GM18526 (cell line): ENCODE data around the gene PLA2G6.

ENCODE experiments used
- POLR2A ChIP-seq: IDR thresholded peaks from 3 replicates; pipeline ENCODE4 v1.6.1; 2011; ENCODE audit not compliant: insufficient read length; ENCODE audit errors: extremely low read depth

PLA2G6 gene

GRCh38 chr22:38097557-38098409, 83.8 kb downstream of the PLA2G6 start:
- no peak for TF ChIP-seq POLR2A

DNA sequence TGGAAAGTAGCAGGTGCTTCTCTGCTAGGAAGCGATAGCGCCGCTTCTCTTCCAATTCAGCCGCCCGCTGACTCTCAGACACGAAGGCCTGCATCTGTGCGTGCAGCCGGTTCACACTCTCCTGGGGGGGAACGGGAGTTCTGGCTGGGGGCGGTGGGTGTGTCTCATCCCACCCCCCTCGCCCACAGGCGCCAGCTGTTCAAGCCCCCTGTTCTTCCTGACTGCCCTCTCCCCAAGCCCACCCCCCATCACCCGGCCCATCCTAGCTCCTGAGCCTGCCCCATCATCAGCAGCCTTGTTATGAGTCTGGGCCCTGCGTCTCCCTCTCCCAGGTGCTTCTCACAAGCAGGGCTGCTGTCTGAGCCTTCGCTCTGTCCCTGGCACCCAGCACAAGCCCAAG, 84.6 kb downstream of the PLA2G6 start:
- TF ChIP-seq POLR2A, result no peak

GRCh38 chr22:38089474-38089851, 92.2 kb downstream of the PLA2G6 start:
- no peak for TF ChIP-seq POLR2A

- no peak for TF ChIP-seq POLR2A
Measured at GRCh38 chr22:38088629-38089473, 92.8 kb downstream of the PLA2G6 start.

DNA sequence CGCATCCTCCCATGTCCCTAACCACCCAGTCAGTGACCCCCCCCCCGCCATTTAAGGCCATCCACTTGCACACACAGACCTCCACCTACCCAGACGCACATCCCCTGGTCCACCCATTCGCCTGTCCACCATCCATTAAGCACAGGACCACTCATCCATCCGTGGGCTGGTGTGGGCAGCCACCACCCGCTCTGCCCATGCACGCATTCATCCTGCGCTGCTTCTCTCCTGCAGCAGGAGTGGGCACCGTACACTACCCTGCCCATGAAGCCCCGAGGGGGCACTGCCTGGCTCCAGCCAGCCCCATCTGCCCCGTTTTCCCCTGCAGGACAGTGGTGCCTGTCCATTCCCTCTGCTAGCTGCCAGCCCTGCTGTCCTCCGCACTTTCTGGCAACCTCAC, 93.8 kb downstream of the PLA2G6 start:
- TF ChIP-seq POLR2A, result no peak

- no peak for TF ChIP-seq POLR2A
Measured at GRCh38 chr22:38086942-38087341, 94.7 kb downstream of the PLA2G6 start.

GRCh38 chr22:38086001-38086845, 95.4 kb downstream of the PLA2G6 start:
- TF ChIP-seq POLR2A, result no peak

DNA sequence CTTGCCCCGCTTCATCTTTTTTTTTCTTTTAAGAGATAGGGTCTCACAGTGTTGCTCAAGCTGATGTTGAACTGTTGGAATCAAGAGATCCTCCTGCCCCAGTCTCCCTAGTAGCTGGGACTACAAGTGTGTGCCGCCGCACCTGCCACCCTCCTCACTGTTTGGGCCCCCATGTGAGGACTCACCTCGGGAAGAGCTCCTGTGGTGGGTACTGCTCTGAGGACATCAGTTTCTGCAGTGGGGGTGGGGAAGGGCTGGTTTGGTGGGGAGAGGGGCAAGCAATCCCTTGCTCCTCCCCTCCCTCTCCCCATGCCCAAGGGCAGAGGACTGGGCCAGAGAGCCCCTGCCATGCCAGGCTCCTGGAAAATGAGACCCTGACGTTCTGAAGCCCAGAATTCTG, 96.1 kb downstream of the PLA2G6 start:
- no peak for TF ChIP-seq POLR2A

DNA sequence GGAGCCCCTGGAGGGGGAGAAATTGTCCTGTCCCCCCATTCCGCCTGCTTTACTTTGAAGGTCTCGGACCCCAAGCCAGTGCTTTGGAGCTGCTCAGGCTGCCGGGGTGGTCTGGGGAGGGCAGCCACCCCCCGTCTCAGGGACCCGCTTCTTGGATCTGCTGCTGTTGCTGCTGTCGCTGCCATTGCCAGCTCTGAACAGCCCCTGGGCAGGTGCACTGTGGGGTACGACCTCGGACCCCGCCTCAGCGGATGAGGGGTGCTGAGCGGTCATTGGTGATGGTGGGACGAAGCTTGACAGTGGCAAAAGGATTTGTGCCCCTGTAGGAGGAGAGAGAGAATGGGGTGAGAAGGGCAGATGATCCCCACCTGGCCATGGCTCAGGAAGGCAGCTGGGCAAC, 96.6 kb downstream of the PLA2G6 start:
- TF ChIP-seq POLR2A, result no peak

DNA sequence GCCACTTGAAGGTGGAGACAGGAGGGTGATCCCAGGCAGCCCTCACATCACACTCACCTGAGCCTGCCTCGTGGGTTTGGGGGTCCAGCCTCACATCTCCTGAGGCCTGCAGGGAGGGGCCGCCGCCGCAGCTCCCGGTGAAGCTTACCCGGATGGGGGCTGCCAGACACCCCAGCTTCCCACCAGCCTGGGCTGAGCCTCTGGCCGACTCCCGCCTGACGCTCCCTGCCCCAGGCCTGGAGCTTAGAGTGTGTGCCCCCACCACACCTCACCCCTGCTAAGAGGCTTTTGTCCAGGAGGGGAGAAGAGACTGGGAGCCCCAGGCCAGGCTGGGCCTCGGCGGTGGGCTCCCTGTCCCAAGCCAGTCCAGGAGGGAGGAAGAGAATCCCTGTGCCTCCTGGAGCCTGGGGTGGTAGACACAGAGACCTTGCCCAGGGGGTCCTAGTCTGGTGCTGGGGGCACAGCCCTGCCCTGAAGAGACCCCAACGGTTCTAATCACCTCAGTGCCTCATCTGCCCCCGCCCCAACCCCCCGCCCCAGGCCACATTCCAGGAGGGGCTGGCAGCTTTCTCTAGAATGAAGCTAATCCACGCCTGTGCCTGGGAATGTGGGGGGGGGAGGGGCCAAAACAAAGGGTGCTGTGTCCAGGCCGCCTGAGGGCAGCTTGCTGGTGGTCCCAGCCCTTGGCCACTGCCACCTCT, 97.5 kb downstream of the PLA2G6 start, which contains the start of gene SLC16A8:
Gene SLC16A8 (minus strand): TSS at position 254 of the 701 bp plus-strand sequence. CDS start 1,311 bp downstream, outside the sequence.
- no peak for TF ChIP-seq POLR2A

DNA sequence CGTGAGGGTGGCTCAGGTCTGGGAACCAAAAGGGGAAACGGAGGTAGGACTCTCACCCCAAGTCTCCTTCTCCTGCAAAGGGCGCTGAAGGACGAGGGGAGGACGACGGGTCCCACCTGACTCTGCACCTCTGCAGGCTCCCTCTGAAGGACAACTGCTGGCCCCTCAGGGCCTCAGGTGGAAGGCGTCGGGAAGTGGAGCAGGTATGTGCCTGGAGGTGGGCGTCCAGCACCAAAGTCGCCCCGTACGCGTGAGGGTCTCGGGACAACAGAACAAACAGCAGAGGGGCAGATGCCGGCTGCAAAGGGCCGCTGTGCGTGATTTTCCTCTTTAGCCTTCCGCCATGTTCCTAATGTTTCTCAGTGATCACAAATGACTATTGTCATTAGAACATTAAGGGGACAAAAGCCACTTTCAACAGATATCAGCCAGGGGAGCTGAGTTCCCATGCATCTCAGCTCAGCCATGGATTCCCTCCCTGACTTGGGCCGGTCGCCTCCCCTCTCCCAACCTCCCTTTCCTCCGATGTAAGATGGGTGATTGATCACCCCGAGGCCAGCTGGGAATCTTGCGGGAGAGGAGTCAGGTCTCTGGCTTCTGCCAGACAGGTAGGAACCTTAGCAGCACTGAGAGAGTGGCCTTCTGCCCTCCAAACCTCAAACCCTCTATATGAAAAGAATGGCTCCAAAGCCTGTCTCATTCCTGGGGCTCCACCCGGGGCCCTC, 98.5 kb downstream of the PLA2G6 start:
- no peak for TF ChIP-seq POLR2A

GRCh38 chr22:38081941-38082828, 99.4 kb downstream of the PLA2G6 start:
- no peak for TF ChIP-seq POLR2A

GRCh38 chr22:38081636-38081940, 100.0 kb downstream of the PLA2G6 start:
- no peak for TF ChIP-seq POLR2A
